ENCODE results near the gene SIK3.

SIK3 gene

GRCh38 chr11:116885951-116886655 is 212.1 kb downstream of the SIK3 start:
- DNase-seq = no peak

GRCh38 chr11:116882386-116882785 is 215.8 kb downstream of the SIK3 start:
- DNase-seq = no peak

- DNase-seq = no peak
Measured at GRCh38 chr11:116881143-116881542, 217.1 kb downstream of the SIK3 start.

- no peak for DNase-seq
Measured at GRCh38 chr11:116879800-116880625, 218.2 kb downstream of the SIK3 start.

- no peak for DNase-seq
Measured at GRCh38 chr11:116876656-116877055, 221.6 kb downstream of the SIK3 start.

GRCh38 chr11:116875194-116875593 is 223.0 kb downstream of the SIK3 start:
- no peak for DNase-seq

GRCh38 chr11:116874251-116874650 is 224.0 kb downstream of the SIK3 start:
- DNase-seq = no peak

GRCh38 chr11:116873381-116873780 is 224.8 kb downstream of the SIK3 start:
- DNase-seq = no peak

GRCh38 chr11:116871248-116871647 is 227.0 kb downstream of the SIK3 start:
- DNase-seq = no peak

- no peak for DNase-seq
Measured at GRCh38 chr11:116870054-116870453, 228.2 kb downstream of the SIK3 start.

GRCh38 chr11:116869610-116870009 is 228.6 kb downstream of the SIK3 start:
- DNase-seq = no peak

GRCh38 chr11:116868066-116868465 is 230.2 kb downstream of the SIK3 start:
- no peak for DNase-seq

GRCh38 chr11:116867619-116868018 is 230.6 kb downstream of the SIK3 start:
- DNase-seq = no peak

- no peak for DNase-seq
Measured at GRCh38 chr11:116866804-116867455, 231.3 kb downstream of the SIK3 start.

- no peak for DNase-seq
Measured at GRCh38 chr11:116865696-116866095, 232.5 kb downstream of the SIK3 start.

GRCh38 chr11:116864531-116864930 is 233.7 kb downstream of the SIK3 start:
- no peak for DNase-seq

- DNase-seq = no peak
Measured at GRCh38 chr11:116862951-116863350, 235.3 kb downstream of the SIK3 start.

GRCh38 chr11:116862185-116862584 is 236.0 kb downstream of the SIK3 start:
- no peak for DNase-seq

- DNase-seq = no peak
Measured at GRCh38 chr11:116861539-116861938, 236.7 kb downstream of the SIK3 start.

GRCh38 chr11:116860303-116860702 is 237.9 kb downstream of the SIK3 start:
- DNase-seq = no peak

- no peak for DNase-seq
Measured at GRCh38 chr11:116859175-116859574, 239.1 kb downstream of the SIK3 start.

- no peak for DNase-seq
Measured at GRCh38 chr11:116857936-116858335, 240.3 kb downstream of the SIK3 start.

- no peak for DNase-seq
Measured at GRCh38 chr11:116857316-116857715, 240.9 kb downstream of the SIK3 start.

GRCh38 chr11:116856423-116856822 is 241.8 kb downstream of the SIK3 start:
- DNase-seq = no peak

All from activated CD8-positive, alpha-beta memory T cell treated with anti-CD3 and anti-CD28 coated beads, Interleukin-2, amount 50 U/mL, for 48 hours (primary cell).